Brain microvascular endothelial cell (primary cell): Measurements from ENCODE around the gene MSI2.

Source experiments
- DNase-seq: peaks from one replicate; pipeline ENCODE4 v3.0.0-alpha.2; 2020
- H3K27ac ChIP-seq: fragments of 250-450 bp; sonication (Bioruptor Pico); 2 replicates; pipeline ENCODE4 v1.5.1; 2020; ENCODE audit warnings: mild to moderate bottlenecking, moderate library complexity
- H3K27me3 ChIP-seq: fragments of 250-450 bp; sonication (Bioruptor Pico); replicated peaks from 2 replicates; pipeline ENCODE4 v1.5.1; 2020; ENCODE audit warnings: mild to moderate bottlenecking
- H3K36me3 ChIP-seq: fragments of 250-450 bp; sonication (Bioruptor Pico); replicated peaks from 2 replicates; pipeline ENCODE4 v1.5.1; 2020; ENCODE audit warnings: mild to moderate bottlenecking
- H3K4me3 ChIP-seq: 2 replicates; pipeline ENCODE4 v1.5.1; 2011; ENCODE audit warnings: low read depth, mild to moderate bottlenecking, control low read depth, low read length, moderate library complexity
- CTCF ChIP-seq: IDR thresholded peaks from 2 replicates; pipeline ENCODE4 v1.5.1; 2011; ENCODE audit warnings: low read depth, mild to moderate bottlenecking, moderate library complexity, low read length, control low read depth, inconsistent platforms; ENCODE audit errors: missing control alignments
- in situ Hi-C: cut with HindIII; loops from 2 replicates; pipeline ENCODE4 v1.10.0; 2017; ENCODE audit warnings: low sequenced_read_pairs, low pct_ligation_motif_present

Gene MSI2

GRCh38 chr17:57708410-57708809 is 452.1 kb downstream of the MSI2 start:
- in situ Hi-C loops = no loop called here
- Histone ChIP-seq H3K36me3 (no peaks in the 10 kb centered on the region), H3K27ac (no peak overlapping the region), H3K27me3 (peaks cover 2% of the 10 kb centered on the region), H3K4me3 (no peak overlapping the region)
- no peak for DNase-seq
- TF ChIP-seq CTCF = peak; percentile 14

- Histone ChIP-seq H3K4me3 (no peak overlapping the region), H3K36me3 (no peaks in the 10 kb centered on the region), H3K27ac (no peak overlapping the region), H3K27me3 (peaks cover 2% of the 10 kb centered on the region)
- in situ Hi-C loops = no loop called here
- DNase-seq = no peak
- TF ChIP-seq CTCF = no peak
Measured at GRCh38 chr17:57713140-57713539, 456.8 kb downstream of the MSI2 start.

GRCh38 chr17:57714665-57715180 is 458.4 kb downstream of the MSI2 start:
- in situ Hi-C loops = no loop called here
- Histone ChIP-seq H3K36me3 (no peaks in the 10 kb centered on the region), H3K4me3 (no peak overlapping the region), H3K27me3 (peaks cover 2% of the 10 kb centered on the region), H3K27ac (no peak overlapping the region)
- no peak for TF ChIP-seq CTCF
- no peak for DNase-seq

- DNase-seq = no peak
- H3K36me3 ChIP-seq = no peaks in the 10 kb centered on the region
- H3K4me3 ChIP-seq = no peak overlapping the region
- in situ Hi-C loops = no loop called here
- H3K27ac ChIP-seq = no peak overlapping the region
- peaks cover 2% of the 10 kb centered on the region for H3K27me3 ChIP-seq
- TF ChIP-seq CTCF = no peak
Measured at GRCh38 chr17:57715981-57716380, 459.7 kb downstream of the MSI2 start.

GRCh38 chr17:57718878-57719277 is 462.6 kb downstream of the MSI2 start:
- Histone ChIP-seq H3K4me3 (no peak overlapping the region), H3K27ac (no peak overlapping the region), H3K27me3 (no peaks in the 10 kb centered on the region), H3K36me3 (no peaks in the 10 kb centered on the region)
- DNase-seq = no peak
- no peak for TF ChIP-seq CTCF
- in situ Hi-C loops = no loop called here

- in situ Hi-C loops = no loop called here
- TF ChIP-seq CTCF = no peak
- DNase-seq = no peak
- Histone ChIP-seq H3K36me3 (no peaks in the 10 kb centered on the region), H3K27ac (no peak overlapping the region), H3K4me3 (no peak overlapping the region), H3K27me3 (no peaks in the 10 kb centered on the region)
Measured at GRCh38 chr17:57720386-57721035, 464.2 kb downstream of the MSI2 start.
